GM23338 (cell line): ENCODE measurements around the gene PPP6R2. TPM values are rescaled to one million over a fixed set of nuclear protein-coding genes. Genes with fewer than 3 reads are reported as not detected.

Source experiments
- ATAC-seq: fragments of 200-7000 bp; cut with Tn5 transposase; 3 replicates; pipeline ENCODE4 v1.9.1; 2020
- DNase-seq: peaks from one replicate; pipeline ENCODE4 v3.0.0-alpha.2; 2015; ENCODE audit warnings: low spot score
- H2AFZ ChIP-seq: fragments of 200-600 bp; sonication (generic); 2 replicates; pipeline ENCODE4 v1.8.0; 2016; ENCODE audit warnings: antibody characterized with exemption, mild to moderate bottlenecking, moderate library complexity
- H3F3A ChIP-seq: fragments of 200-600 bp; sonication (generic); replicated peaks from 2 replicates; pipeline ENCODE4 v1.8.0; 2017; ENCODE audit warnings: antibody characterized with exemption, mixed run types, low read depth
- H3K27ac ChIP-seq: fragments of 200-600 bp; sonication (generic); 2 replicates; pipeline ENCODE4 v1.6.1; 2016; ENCODE audit warnings: low read depth
- H3K27me3 ChIP-seq: fragments of 200-600 bp; sonication (generic); 2 replicates; pipeline ENCODE4 v1.8.0; 2016; ENCODE audit warnings: mild to moderate bottlenecking, mixed run types, moderate library complexity; ENCODE audit not compliant: insufficient read depth
- H3K36me3 ChIP-seq: fragments of 200-600 bp; sonication (generic); 2 replicates; pipeline ENCODE4 v1.8.0; 2016; ENCODE audit warnings: mild to moderate bottlenecking; ENCODE audit not compliant: insufficient read depth
- H3K4me1 ChIP-seq: fragments of 200-600 bp; sonication (generic); 2 replicates; pipeline ENCODE4 v1.8.0; 2016; ENCODE audit warnings: mild to moderate bottlenecking, moderate library complexity; ENCODE audit not compliant: insufficient read depth
- H3K4me2 ChIP-seq: fragments of 200-600 bp; sonication (generic); 2 replicates; pipeline ENCODE4 v1.7.1; 2017; ENCODE audit warnings: mixed run types
- H3K4me3 ChIP-seq: fragments of 200-600 bp; sonication (generic); 2 replicates; pipeline ENCODE4 v1.6.1; 2016; ENCODE audit warnings: mixed run types
- H3K79me2 ChIP-seq: fragments of 200-600 bp; sonication (generic); replicated peaks from 2 replicates; pipeline ENCODE4 v1.8.0; 2017; ENCODE audit warnings: mild to moderate bottlenecking; ENCODE audit not compliant: insufficient read depth
- H3K9me2 ChIP-seq: fragments of 200-600 bp; sonication (generic); 2 replicates; pipeline ENCODE4 v1.8.0; 2017; ENCODE audit not compliant: insufficient read depth
- H4K20me1 ChIP-seq: fragments of 200-600 bp; sonication (generic); replicated peaks from 2 replicates; pipeline ENCODE4 v1.8.0; 2017; ENCODE audit warnings: mild to moderate bottlenecking; ENCODE audit not compliant: insufficient read depth
- H3K27ac Mint-ChIP-seq: 2 replicates; pipeline ENCODE4 v1.8.0; 2020; ENCODE audit warnings: inconsistent platforms, mild to moderate bottlenecking, moderate library complexity, mixed read lengths
- H3K27me3 Mint-ChIP-seq: 3 replicates; pipeline ENCODE4 v1.8.0; 2022; ENCODE audit warnings: low read depth, mild to moderate bottlenecking, moderate library complexity, mixed read lengths, inconsistent platforms; ENCODE audit not compliant: insufficient read depth, poor library complexity
- H3K36me3 Mint-ChIP-seq: 3 replicates; pipeline ENCODE4 v1.8.0; 2021; ENCODE audit warnings: low read depth, mild to moderate bottlenecking, inconsistent platforms, moderate library complexity, mixed read lengths
- H3K4me1 Mint-ChIP-seq: 3 replicates; pipeline ENCODE4 v1.8.0; 2020; ENCODE audit warnings: mild to moderate bottlenecking, inconsistent platforms, mixed read lengths
- H3K4me3 Mint-ChIP-seq: 3 replicates; pipeline ENCODE4 v1.8.0; 2021; ENCODE audit warnings: moderate library complexity, mild to moderate bottlenecking, inconsistent platforms, mixed read lengths
- H3K9me3 Mint-ChIP-seq: 3 replicates; pipeline ENCODE4 v1.8.0; 2020; ENCODE audit warnings: moderate library complexity, mild to moderate bottlenecking, inconsistent platforms, mixed read lengths
- CREB1 ChIP-seq: fragments of 250-450 bp; sonication (Bioruptor Pico); IDR thresholded peaks from 2 replicates; pipeline ENCODE4 v1.5.0; 2020; ENCODE audit warnings: low read depth, mild to moderate bottlenecking, moderate library complexity
- CTCF ChIP-seq, 2 experiments: fragments of 200-600 bp in 1 of 2; sonication (generic) in 1 of 2; conservative IDR thresholded peaks; 2 replicates each; pipeline versions ENCODE4 v1.5.1 to v1.6.1; 2016 to 2017; ENCODE audit warnings: antibody characterized with exemption in 2 of 2, low read depth in 2 of 2, mild to moderate bottlenecking in 2 of 2, moderate library complexity in 1 of 2
- ETS1 ChIP-seq: IDR thresholded peaks from 2 replicates; pipeline ENCODE4 v1.6.1; 2016; ENCODE audit warnings: antibody characterized with exemption
- EZH2 ChIP-seq: fragments of 200-600 bp; sonication (generic); IDR thresholded peaks from one replicate; pipeline ENCODE4 v1.8.0; 2017; ENCODE audit warnings: antibody characterized with exemption, mild to moderate bottlenecking, low read depth; ENCODE audit not compliant: unreplicated experiment
- EZH2phosphoT487 ChIP-seq: fragments of 200-600 bp; sonication (generic); IDR thresholded peaks from one replicate; pipeline ENCODE4 v1.8.1; 2018; ENCODE audit warnings: antibody characterized with exemption; ENCODE audit not compliant: unreplicated experiment
- JUNB ChIP-seq: IDR thresholded peaks from one replicate; pipeline ENCODE4 v1.6.1; 2016; ENCODE audit warnings: antibody characterized with exemption; ENCODE audit not compliant: unreplicated experiment
- NANOG ChIP-seq: IDR thresholded peaks from 2 replicates; pipeline ENCODE4 v1.6.1; 2016; ENCODE audit warnings: antibody characterized with exemption, borderline replicate concordance
- POLR2AphosphoS5 ChIP-seq: IDR thresholded peaks from 2 replicates; pipeline ENCODE4 v1.6.1; 2016; ENCODE audit warnings: antibody characterized with exemption, low read depth
- STAT1 ChIP-seq: IDR thresholded peaks from one replicate; pipeline ENCODE4 v1.6.1; 2016; ENCODE audit warnings: antibody characterized with exemption; ENCODE audit not compliant: unreplicated experiment
- ZNF114 ChIP-seq: fragments of 250-450 bp; sonication (Bioruptor Pico); IDR thresholded peaks from 2 replicates; pipeline ENCODE4 v1.5.0; 2020; ENCODE audit warnings: mild to moderate bottlenecking, moderate library complexity
- ZNF331 ChIP-seq: fragments of 250-450 bp; sonication (Bioruptor Pico); IDR thresholded peaks from 2 replicates; pipeline ENCODE4 v1.5.0; 2020; ENCODE audit warnings: low read depth, mild to moderate bottlenecking, moderate library complexity
- polyA plus RNA-seq: library from polyadenylated mRNA; unstranded; fragments of >200 nt; fragmentation: Nextera tagmentation; extraction: Ambion mirVana; gene quantifications from 2 replicates; pipeline ENCODE4 v1.2.1, GENCODE V29; 2016
- total RNA-seq: library from RNA; depleted of rRNA; stranded (reverse); fragments of >200 nt; shearing (Covaris generic); gene quantifications from 2 replicates; pipeline ENCODE4 v1.2.3, GENCODE V29; 2014
- TF ChIP-seq, protein P1 (sequence below): IDR thresholded peaks from one replicate; pipeline ENCODE4 v1.6.1; 2018; ENCODE audit warnings: antibody characterized with exemption; ENCODE audit not compliant: unreplicated experiment
- TF ChIP-seq, protein P2 (sequence below): fragments of 250-450 bp; sonication (Bioruptor Pico); IDR thresholded peaks from 2 replicates; pipeline ENCODE4 v1.5.0; 2020; ENCODE audit warnings: mild to moderate bottlenecking, moderate library complexity

Gene PPP6R2
- total and polyA plus RNA-seq, 2 experiments from 2014 or later: 11.9 to 45.8 TPM

DNA sequence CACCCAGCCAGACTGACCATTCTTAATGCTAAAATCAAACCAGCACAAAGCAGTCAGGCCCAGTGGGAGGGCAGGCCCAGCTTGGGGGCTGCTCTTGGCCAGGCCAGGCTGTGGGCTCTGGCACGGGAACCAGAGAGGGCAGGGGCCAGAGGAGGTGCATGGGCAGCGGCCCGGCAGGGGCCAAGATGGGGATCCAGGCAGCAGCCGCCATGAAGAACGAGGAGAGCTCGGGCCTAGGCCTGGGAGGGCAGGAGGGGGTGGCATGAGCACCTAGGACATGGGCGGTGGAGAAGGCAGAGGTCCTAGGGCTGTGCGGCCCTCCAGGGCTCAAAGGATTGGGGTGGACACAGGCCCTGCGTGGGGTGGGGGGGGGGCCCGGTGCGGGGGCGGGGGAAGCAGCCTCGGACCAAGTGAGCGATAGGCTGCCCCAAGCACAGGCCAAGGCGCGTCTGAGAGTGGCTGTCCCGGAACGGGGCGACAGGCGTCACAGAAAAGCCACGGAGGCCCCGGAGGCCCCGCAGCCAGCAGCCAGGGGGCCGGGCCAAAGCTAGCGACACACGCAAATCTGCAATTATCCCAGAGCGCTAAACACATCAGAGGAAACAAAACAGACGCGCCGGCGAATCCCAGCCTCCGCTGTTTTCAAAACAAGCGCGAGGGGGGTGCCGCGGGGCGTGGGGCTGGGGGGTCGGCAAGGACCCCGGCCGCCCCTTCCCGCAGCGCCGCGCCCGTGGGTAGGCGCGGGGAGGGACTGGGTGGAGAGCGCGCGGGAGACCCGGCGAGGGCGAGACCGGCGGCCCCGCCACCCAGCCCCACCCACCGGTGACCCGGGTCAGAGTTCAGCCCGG, 44.0 kb upstream of the PPP6R2 start:
- Histone ChIP-seq H2AFZ (no peak overlapping the region), H3K4me3 (peak overlapping the region; percentile 60), H3K27ac (no peak overlapping the region), H3F3A (no peaks in the 10 kb centered on the region; the same call in 1 of the 2 replicates), H3K4me2 (peak overlapping the region; percentile 76), H4K20me1 (peaks cover 5% of the 10 kb centered on the region; the same call in 1 of the 2 replicates), H3K4me1 (peaks cover 15% of the 10 kb centered on the region; the same call in 1 of the 2 replicates), H3K36me3 (no peaks in the 10 kb centered on the region), H3K9me2 (no peaks in the 10 kb centered on the region), H3K79me2 (peaks cover 42% of the 10 kb centered on the region), H3K27me3 (no peaks in the 10 kb centered on the region)
- H3K36me3 Mint-ChIP-seq: no peaks in the 10 kb centered on the region
- DNase-seq: peak; percentile 60
- peak; percentile 1; the same call in 2 of the 3 replicates for ATAC-seq
- H3K27ac Mint-ChIP-seq: no peak overlapping the region
- H3K9me3 Mint-ChIP-seq: no peaks in the 10 kb centered on the region
- peaks cover 9% of the 10 kb centered on the region; the same call in 2 of the 3 replicates for H3K4me1 Mint-ChIP-seq
- H3K4me3 Mint-ChIP-seq: peak overlapping the region; percentile 59
- peaks cover 31% of the 10 kb centered on the region for H3K27me3 Mint-ChIP-seq
- TF ChIP-seq JUNB: no peak
- TF ChIP-seq CREB1 (CRISPR knock-in tag): no peak
- no peak for TF ChIP-seq EZH2phosphoT487
- no peak for TF ChIP-seq CTCF (conservative IDR thresholded peaks at IDR 0.05; ENCODE audit: low read depth in 2 of 2)
- TF ChIP-seq ZNF331 (CRISPR knock-in tag): no peak
- TF ChIP-seq ETS1: no peak
- no peak for TF ChIP-seq ZNF114 (CRISPR knock-in tag)
- TF ChIP-seq POLR2AphosphoS5: no peak
- TF ChIP-seq, protein P1, sequence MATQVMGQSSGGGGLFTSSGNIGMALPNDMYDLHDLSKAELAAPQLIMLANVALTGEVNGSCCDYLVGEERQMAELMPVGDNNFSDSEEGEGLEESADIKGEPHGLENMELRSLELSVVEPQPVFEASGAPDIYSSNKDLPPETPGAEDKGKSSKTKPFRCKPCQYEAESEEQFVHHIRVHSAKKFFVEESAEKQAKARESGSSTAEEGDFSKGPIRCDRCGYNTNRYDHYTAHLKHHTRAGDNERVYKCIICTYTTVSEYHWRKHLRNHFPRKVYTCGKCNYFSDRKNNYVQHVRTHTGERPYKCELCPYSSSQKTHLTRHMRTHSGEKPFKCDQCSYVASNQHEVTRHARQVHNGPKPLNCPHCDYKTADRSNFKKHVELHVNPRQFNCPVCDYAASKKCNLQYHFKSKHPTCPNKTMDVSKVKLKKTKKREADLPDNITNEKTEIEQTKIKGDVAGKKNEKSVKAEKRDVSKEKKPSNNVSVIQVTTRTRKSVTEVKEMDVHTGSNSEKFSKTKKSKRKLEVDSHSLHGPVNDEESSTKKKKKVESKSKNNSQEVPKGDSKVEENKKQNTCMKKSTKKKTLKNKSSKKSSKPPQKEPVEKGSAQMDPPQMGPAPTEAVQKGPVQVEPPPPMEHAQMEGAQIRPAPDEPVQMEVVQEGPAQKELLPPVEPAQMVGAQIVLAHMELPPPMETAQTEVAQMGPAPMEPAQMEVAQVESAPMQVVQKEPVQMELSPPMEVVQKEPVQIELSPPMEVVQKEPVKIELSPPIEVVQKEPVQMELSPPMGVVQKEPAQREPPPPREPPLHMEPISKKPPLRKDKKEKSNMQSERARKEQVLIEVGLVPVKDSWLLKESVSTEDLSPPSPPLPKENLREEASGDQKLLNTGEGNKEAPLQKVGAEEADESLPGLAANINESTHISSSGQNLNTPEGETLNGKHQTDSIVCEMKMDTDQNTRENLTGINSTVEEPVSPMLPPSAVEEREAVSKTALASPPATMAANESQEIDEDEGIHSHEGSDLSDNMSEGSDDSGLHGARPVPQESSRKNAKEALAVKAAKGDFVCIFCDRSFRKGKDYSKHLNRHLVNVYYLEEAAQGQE: no peak
- no peak for TF ChIP-seq STAT1
- TF ChIP-seq, protein P2, sequence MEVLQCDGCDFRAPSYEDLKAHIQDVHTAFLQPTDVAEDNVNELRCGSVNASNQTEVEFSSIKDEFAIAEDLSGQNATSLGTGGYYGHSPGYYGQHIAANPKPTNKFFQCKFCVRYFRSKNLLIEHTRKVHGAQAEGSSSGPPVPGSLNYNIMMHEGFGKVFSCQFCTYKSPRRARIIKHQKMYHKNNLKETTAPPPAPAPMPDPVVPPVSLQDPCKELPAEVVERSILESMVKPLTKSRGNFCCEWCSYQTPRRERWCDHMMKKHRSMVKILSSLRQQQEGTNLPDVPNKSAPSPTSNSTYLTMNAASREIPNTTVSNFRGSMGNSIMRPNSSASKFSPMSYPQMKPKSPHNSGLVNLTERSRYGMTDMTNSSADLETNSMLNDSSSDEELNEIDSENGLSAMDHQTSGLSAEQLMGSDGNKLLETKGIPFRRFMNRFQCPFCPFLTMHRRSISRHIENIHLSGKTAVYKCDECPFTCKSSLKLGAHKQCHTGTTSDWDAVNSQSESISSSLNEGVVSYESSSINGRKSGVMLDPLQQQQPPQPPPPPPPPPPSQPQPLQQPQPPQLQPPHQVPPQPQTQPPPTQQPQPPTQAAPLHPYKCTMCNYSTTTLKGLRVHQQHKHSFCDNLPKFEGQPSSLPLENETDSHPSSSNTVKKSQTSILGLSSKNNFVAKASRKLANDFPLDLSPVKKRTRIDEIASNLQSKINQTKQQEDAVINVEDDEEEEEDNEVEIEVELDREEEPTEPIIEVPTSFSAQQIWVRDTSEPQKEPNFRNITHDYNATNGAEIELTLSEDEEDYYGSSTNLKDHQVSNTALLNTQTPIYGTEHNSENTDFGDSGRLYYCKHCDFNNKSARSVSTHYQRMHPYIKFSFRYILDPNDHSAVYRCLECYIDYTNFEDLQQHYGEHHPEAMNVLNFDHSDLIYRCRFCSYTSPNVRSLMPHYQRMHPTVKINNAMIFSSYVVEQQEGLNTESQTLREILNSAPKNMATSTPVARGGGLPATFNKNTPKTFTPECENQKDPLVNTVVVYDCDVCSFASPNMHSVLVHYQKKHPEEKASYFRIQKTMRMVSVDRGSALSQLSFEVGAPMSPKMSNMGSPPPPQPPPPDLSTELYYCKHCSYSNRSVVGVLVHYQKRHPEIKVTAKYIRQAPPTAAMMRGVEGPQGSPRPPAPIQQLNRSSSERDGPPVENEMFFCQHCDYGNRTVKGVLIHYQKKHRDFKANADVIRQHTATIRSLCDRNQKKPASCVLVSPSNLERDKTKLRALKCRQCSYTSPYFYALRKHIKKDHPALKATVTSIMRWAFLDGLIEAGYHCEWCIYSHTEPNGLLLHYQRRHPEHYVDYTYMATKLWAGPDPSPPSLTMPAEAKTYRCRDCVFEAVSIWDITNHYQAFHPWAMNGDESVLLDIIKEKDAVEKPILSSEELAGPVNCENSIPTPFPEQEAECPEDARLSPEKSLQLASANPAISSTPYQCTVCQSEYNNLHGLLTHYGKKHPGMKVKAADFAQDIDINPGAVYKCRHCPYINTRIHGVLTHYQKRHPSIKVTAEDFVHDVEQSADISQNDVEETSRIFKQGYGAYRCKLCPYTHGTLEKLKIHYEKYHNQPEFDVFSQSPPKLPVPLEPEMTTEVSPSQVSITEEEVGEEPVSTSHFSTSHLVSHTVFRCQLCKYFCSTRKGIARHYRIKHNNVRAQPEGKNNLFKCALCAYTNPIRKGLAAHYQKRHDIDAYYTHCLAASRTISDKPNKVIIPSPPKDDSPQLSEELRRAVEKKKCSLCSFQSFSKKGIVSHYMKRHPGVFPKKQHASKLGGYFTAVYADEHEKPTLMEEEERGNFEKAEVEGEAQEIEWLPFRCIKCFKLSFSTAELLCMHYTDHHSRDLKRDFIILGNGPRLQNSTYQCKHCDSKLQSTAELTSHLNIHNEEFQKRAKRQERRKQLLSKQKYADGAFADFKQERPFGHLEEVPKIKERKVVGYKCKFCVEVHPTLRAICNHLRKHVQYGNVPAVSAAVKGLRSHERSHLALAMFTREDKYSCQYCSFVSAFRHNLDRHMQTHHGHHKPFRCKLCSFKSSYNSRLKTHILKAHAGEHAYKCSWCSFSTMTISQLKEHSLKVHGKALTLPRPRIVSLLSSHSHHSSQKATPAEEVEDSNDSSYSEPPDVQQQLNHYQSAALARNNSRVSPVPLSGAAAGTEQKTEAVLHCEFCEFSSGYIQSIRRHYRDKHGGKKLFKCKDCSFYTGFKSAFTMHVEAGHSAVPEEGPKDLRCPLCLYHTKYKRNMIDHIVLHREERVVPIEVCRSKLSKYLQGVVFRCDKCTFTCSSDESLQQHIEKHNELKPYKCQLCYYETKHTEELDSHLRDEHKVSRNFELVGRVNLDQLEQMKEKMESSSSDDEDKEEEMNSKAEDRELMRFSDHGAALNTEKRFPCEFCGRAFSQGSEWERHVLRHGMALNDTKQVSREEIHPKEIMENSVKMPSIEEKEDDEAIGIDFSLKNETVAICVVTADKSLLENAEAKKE (CRISPR knock-in tag): no peak
- no peak for TF ChIP-seq NANOG
- TF ChIP-seq EZH2: no peak
